NCI-H748 treated with DMSO at 0.1 percent for 48 hours (cell line): ENCODE data around the gene IRF5.
"Not testable (repeated sequence)": the region's sequence is repeated elsewhere in the genome, so short reads cannot be mapped to it uniquely, and the experiment has no call there.

ENCODE experiments used
- DNase-seq: peaks from one replicate; lab custom pipeline; 2025; lab: John Stamatoyannopoulos, UW

Gene IRF5

GRCh38 chr7:128939075-128939860 is 1.5 kb downstream of the IRF5 start:
- no peak for DNase-seq

- DNase-seq: no peak
Observed at GRCh38 chr7:128939861-128940410, 2.2 kb downstream of the IRF5 start.

GRCh38 chr7:128940494-128941322 is 3.0 kb downstream of the IRF5 start:
- no peak for DNase-seq

- DNase-seq: no peak
Observed at GRCh38 chr7:128941323-128941890, 3.7 kb downstream of the IRF5 start.

GRCh38 chr7:128941946-128942526 is 4.3 kb downstream of the IRF5 start:
- no peak for DNase-seq

- DNase-seq: not testable (repeated sequence)
Observed at GRCh38 chr7:128943251-128943650, 5.5 kb downstream of the IRF5 start.

- no peak for DNase-seq
Observed at GRCh38 chr7:128944487-128945236, 6.9 kb downstream of the IRF5 start.

- no peak for DNase-seq
Observed at GRCh38 chr7:128945668-128946366, 8.1 kb downstream of the IRF5 start.

- DNase-seq: no peak
Observed at GRCh38 chr7:128946936-128947830, 9.5 kb downstream of the IRF5 start.

- no peak for DNase-seq
Observed at GRCh38 chr7:128947854-128948253, 10.1 kb downstream of the IRF5 start.

- DNase-seq: no peak
Observed at GRCh38 chr7:128948312-128948973, 10.7 kb downstream of the IRF5 start.

- no peak for DNase-seq
Observed at GRCh38 chr7:128948976-128949760, 11.4 kb downstream of the IRF5 start.

GRCh38 chr7:128951296-128951695 is 13.6 kb downstream of the IRF5 start:
- no peak for DNase-seq

GRCh38 chr7:128954150-128954549 is 16.4 kb downstream of the IRF5 start:
- no peak for DNase-seq

GRCh38 chr7:128954830-128955802 is 17.4 kb downstream of the IRF5 start:
- DNase-seq: peak; percentile 77

- DNase-seq: no peak
Observed at GRCh38 chr7:128955981-128956380, 18.3 kb downstream of the IRF5 start.

GRCh38 chr7:128959296-128959695 is 21.6 kb downstream of the IRF5 start:
- no peak for DNase-seq
